Anterior cingulate cortex (tissue), 58 donors: Measurements from ENCODE around the gene NCOR1.
"Not testable (repeated sequence)": the region's sequence is repeated elsewhere in the genome, so short reads cannot be mapped to it uniquely, and the experiment has no call there.

Source experiments
- DNase-seq, 58 donors: peaks; one replicate each; lab custom pipeline; 2025; lab: John Stamatoyannopoulos, UW

NCOR1 gene

DNA sequence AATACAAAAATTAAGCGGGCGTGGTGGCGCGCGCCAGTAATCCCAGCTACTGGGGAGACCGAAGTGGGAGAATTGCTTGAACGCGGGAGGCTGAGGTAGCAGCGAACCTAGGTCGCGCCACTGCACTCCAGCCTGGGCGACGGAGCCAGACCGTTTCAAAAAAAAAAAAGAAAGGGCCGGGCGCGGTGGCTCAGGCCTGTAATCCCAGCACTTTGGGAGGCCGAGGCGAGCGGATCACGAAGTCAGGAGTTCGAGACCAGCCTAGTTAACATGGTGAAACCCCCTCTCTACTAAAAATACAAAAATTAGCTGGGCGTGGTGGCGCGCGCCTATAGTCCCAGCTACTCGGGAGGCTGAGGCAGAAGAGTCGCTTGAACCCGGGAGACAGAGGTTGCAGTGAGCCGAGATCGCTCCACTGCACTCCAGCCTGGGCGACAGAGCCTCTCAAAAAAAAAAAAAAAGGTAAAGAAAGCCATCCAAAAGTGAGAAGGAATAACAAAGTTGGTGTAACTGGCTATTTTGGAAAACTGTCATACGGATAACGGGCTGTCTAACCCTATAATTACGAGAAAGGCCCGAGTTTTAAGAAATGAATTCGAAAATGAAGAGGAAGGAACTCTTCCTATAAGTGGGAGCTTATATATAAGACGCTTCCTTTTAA lies 1.1 kb upstream of the NCOR1 start:
- not testable (repeated sequence) for DNase-seq

DNA sequence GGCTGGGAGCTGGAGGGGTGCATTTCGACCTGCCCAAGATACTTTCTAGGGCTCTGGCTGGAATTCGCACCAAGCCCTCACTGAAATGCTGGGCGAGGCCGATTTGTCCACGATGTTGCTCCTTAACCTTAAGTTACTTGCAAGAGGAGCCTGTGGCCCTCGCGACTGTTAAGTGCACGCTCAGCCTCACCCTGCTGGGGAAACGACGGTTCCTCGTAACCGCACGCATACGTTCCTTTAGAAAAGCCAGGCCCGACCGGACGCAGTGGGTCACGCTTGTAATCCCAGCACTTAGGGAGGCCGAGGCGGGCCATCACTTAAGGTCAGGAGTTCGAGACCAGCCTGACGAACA lies 607 bp upstream of the NCOR1 start:
- peak in 9 of 58 donors; percentile 26 to 68 (median 52) for DNase-seq

DNA sequence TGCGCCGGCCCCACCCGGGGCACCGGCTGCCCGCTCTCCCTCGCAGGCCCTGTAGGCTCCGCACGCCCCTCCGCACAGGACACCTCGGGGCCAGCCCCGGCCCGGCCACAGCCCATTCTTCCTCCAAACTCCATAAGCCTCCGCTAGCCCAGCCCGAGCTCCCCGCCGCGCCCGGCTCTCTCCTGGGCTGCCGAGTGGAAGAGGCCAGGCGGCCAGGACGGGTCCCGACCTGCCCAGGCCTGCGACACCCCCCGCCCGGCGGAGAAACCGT lies 397 bp downstream of the NCOR1 start:
- DNase-seq: peak in 26 of 58 donors; percentile 12 to 78 (median 54)

DNA sequence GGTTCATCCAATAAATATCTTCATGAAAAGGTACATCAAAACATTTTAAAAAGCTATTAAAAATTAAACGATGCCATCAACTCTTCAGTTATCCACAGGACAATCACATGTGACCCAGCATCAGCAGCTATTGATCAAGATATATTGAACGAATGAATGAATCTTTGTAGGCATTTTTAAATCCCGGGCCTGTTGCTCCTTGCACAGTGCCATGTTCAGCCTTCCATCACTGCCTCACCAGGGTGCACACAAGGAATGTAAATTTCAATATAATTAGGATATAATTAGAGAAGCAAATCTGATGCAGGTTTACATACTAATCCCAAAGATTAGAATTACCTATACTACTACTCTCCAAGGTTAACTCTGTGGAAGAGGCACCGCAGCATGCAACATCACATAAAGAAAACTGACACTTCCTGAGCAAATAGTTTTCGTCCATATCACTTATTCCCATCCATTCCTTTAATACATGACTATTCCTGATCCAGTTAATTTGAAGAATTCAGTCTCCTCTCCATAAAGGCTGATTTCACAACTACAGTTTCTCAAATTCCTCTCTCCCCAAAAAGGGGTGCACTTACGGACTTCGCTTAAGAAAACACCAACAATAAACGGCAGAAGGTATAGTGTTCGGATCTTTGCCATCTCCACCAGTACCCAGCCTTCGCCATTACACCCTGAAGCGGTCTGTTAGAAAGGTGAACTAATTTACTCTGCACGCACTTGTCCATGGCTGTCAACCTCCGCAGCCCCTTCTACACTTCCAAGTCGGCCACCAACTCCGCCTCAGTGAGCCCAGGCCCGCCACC lies 938 bp downstream of the NCOR1 start:
- DNase-seq: peak in 4 of 58 donors; percentile 20 to 65 (median 30)

DNA sequence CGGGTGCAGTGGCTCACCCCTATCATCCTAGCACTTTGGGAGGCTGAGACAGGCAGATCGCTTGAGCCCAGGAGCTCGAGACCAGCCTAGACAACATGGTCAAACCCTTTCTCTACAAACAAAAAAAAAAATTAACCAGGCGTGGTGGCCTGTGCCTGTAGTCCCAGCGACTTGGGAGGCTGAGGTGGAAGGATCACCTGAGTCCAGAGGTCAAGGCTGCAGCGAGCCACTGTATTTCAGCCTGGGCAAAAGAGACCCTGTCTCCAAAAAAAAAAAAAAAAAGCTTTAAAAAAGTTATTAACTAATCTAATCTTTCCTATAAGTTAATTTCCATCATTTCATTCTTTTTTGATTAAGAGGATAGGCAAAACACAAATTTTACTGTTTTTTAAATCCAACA lies 2.5 kb downstream of the NCOR1 start:
- no peak for DNase-seq

DNA sequence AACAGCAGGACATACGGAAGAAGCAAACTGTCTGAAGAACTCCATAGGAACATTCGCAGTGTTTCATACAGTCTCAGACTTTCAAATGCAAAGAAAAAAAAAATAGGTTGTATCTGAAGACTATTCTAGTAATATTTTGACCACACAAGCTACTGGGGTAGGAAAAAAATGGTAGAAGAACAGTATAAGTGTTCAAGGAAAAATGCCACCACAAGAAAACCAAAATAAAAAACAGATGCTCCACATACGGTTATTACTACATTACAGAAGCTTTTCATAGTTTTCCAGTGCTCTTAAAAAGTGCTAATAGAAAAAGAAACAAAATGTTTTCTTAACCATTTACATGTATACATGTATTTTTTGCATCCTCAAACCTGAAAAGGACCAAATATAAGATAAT lies 3.7 kb downstream of the NCOR1 start:
- no peak for DNase-seq

DNA sequence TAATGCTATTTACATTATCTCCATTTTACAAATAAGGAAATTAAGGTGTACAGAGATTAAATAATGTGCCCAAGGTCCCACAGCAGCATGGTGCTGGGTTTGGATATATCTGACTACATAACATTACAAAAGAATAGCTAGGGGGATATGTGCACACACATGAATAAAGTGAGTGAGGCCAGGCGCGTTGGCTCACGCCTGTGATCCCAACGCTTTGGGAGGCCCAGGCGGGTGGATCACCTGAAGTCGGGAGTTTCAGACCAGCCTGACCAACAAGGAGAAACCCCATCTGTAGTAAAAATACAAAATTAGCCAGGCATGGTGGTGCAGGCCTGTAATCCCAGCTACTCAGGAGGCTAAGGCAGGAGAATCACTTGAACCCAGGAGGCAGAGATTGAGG lies 10.6 kb downstream of the NCOR1 start:
- not testable (repeated sequence) for DNase-seq

DNA sequence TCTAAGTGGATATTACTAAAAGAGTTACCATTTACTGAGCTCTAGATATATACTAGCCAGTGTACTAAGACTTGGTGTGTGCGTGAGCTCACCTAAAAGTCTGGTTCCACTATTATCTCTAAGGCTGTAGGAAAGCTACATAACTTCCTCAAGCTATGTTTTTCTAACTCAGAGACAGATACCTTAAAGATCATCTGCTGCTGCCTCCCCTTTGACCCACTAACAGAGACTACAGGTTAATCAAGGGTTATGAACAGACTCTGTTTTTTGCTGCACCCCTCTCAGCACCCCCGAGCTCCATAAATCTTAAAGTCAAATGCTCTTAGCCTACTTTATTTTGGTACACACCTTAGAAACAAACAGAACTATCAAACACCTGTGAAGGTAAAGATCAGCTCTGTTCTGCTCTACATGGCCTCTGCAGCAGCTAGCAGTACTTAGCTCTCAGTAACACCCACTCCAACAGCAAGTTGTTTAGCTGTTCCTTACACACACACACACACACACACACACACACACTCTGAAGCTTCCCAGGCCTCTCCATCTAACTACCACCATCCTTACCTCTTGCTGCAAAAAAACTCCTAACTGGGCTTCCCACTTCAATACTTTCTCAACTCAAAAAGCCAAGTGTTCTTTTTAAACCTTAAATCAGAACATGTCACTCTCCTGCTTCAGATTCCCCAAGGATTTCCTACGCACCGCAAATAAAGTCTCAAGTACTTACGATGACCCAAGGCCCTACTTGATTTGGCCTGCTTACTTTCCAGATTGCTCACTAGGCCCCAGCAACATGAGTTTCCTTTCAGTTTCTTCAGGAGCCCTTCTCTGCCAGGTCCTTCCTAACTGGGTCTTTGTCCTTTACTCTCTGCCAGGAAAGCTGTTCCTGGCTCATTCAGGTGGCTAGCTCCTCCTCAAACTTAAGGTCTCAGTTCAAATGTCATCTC lies 12.5 kb downstream of the NCOR1 start:
- DNase-seq: peak in 1 of 58 donors; percentile 3

DNA sequence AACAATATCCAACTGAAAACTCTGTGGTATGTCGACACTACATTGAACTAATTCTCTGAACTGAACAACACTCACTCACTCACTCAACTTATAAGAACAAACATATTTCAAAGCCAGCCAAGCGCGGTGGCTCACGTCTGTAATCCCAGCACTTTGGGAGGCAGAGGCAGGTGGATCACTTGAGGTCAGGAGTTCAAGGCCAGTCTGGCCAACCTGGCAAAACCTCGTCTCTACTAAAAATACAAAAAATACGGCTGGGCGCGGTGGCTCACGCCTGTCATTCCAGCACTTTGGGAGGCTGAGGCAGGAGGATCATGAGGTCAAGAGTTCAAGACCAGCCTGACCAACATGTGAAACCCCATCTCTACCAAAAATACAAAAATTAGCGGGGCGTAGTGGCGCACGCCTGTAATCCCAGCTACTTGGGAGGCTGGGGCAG lies 13.6 kb downstream of the NCOR1 start:
- not testable (repeated sequence) for DNase-seq

DNA sequence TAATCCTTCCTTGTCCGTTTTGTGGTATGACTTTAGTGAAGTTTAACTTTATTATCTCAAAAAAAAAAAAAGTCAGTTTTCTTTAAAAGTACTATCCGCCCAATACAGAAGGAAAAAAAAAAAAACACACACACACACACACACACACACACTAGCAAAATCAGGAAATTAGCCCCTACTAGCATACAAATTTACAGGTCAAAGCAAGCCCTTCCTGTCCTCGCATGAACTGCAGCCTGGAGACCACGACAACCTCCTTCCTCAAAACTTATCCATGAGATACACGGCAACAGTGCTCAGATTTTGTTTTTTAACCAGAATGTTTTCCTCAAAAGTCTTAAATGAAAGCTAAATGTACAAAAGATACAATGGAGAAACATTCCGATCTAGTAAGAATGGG lies 16.2 kb downstream of the NCOR1 start:
- DNase-seq: no peak

DNA sequence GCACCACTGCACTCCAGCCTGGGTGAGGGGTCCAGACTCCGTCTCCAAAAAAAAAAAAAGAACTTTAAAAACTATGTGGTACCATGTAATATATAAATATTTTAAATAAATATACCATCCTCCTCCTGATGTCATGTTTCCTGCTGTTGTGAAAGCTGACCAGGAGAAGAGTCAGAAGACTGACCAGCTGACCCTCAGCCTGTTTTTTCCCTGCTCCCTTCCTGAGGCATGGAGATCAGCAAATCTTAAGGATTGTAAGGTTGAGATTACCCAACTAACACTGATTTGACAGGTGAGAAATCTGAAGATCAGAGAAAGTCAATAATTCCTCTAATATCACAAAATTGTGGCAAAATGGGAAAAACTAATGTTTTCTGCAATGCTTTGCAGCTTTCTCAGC lies 18.1 kb downstream of the NCOR1 start:
- no peak for DNase-seq

DNA sequence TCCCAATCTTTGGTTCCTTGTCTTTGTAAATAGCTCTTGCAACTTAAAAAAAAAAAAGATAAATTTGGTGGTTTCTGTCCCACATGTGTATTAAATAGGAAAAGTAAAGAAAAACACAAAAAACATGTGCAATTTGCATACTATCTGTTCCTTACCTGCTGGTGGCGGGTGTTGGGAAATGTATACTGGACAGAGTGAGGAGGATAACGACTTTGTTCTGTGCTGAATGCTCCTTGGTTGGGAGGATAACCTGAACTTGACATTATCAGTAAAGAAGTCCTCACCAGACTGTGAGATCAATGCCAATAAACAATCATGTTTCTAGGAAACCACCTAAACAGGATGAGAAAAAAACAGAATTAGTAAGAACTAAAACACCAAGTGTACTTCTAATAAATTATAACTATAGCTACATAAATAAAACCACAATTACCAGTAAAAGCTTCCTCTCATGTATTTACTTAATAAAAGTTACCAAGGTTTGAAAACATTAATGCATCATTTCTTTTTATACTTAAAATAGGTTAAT lies 21.0 kb downstream of the NCOR1 start:
- DNase-seq: not testable (repeated sequence)

DNA sequence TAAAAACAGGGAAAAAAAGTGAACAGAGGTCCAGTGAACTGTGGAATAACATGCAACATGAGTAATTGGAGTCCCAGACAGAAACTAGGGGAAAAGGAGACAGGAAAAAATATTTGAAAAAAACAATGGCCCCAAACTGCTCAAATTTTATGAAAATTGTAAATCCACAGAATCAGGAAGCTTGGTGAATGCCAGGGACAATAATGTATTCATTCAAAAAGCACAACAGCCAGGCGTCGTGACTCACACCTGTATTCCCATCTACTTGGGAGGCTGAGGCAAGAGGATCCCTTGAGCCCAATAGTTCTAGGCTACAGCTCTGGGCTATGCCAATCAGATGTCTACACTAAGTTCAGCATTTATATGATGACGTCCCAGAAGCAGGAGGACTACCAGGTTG lies 23.7 kb downstream of the NCOR1 start:
- no peak for DNase-seq

DNA sequence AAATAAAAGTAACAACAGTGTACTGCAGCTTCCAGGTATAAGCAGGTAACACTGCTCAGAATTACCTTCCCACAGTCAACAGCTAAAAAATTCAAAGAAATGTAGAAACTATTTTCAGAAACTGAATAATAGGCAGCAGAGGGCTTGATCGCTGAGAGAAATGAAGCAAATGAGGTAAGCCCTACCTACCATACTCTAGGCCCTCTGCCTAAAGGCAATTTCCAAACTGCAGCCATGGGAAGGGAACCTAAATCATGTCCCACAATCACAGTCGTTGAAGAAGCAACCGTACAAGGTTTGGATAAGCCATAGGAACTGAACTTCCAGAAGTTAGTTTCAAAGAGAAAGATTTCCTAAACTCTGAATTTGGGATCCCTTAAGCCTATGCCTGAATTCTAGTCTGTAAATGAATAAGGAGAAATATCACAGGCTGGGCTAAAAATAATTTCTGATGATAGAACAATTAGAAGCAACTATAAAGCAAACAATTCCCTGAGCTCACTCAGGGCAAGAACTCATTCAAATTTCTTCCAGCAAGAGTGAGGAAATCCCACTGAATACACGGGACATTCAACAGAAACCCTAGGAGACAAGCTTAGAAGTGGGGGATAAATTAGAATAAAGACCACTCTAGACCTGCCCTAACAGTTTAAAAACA lies 24.5 kb downstream of the NCOR1 start:
- DNase-seq: no peak

DNA sequence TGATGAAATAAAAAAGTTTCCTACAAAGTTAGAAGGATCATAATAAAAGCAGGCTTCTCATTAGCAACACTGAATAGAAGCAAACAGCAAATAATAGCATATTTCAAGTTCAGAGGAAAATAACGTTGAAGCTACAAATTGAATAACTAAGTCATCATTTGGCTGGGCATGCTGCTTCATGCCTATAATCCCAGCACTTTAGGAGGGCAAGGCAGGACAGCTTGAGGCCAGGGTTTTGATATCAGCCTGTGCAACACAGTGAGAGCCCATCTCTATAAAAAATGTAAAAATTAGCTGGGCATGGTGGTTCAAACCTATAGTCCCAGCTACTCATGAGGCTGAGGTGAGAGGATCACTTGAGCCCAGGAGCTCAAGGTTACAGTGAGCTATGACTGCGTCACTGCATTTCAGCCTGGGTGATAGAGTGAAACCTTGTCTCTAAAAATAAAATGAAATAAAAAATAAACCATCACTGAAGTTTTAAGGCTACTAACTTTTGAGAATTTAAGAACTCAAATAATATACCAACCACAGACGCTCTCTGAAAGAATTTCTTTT lies 25.5 kb downstream of the NCOR1 start:
- DNase-seq: no peak

DNA sequence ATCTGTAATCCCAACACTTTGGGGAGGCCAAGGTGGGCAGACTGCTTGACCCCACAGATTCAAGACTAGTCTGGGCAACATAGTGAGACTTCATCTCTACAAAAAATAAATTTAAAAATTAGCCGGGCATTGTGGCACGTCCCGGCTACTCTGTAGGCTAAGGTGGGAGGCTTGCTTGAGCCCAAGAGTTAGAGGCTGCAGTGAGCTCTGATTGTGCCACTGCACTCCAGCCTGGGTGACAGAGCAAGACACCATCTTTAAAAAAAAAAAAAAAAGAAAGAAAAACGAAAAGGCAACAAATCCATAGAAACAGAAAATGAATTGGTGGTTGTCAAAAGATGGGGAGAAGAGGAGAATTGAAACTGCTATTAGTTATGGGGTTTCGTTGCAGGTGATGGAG lies 27.7 kb downstream of the NCOR1 start:
- no peak for DNase-seq

DNA sequence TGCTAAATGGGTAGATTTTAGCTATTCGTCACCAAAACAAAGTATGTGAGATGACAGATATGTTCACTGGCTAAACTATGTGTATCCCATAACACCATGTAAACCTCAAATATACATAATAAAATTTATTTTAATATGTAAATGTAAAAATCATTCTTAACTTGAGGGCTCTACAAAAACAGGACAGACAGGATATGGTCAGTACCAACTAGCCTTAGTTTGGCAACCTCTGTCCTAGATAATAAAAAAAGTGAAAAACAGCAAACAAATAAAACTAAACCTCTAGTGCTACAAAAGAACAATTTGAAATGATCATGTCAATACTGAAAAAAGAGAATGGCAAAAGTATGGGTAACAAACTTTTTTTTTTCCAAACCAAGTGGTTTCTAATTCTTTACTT lies 33.8 kb downstream of the NCOR1 start:
- DNase-seq: no peak

DNA sequence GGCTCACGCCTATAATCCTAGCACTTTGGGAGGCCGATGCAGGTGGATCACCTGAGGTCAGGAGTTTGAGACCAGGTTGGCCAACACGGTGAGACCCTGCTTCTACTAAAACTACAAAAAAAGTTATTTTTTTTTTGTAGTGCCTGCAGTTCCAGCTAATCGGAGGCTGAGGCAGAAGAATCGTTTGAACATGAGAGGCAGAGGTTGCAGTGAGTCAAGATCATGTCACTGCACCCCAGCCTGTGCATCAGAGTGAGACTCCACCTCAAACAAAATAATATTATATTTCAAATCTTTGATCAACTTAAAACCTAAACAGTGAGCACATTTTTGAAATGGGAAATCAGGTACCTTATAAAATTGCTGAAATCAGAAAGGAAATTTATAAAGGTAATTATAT lies 36.5 kb downstream of the NCOR1 start:
- DNase-seq: no peak

DNA sequence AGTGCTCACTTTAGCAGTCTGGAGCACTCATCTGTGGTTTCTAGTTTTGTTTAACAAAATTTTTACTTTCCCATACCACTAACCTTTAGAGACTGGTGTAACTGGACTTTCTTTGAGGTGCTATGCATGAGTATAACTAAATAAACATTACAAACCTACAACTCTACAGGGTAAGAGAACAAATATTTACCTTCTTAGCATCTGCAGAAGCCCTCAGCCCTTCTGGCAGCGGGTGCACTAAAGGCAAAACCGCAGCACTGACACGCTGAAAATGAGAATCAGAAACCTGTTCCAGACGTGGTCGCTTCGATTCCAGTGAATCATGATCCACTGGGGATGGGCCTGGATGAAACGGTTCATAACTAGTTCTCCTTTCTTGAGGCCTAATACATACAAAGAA lies 43.7 kb downstream of the NCOR1 start:
- DNase-seq: no peak

DNA sequence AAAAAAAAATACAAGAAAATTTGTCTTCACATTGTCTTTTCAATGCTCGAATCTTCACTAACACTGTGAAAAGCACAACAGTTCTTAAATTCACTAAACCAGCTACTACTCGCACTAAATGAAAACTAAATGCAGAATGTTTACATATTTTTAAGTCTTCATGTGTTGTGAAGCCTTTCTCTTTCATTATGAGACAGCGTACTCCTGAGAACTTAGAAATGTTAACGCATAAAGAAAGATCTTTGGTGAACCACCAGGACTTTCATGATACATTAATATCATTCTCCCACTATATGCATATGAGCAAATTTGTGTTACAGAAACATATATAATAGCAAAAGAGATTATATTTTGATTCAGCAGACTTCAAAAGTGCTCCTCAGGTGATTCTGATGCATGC lies 48.6 kb downstream of the NCOR1 start:
- not testable (repeated sequence) for DNase-seq
